Thymus (tissue), 11 donors: ENCODE results near the gene FMN1. TPM values are rescaled to one million over a fixed set of nuclear protein-coding genes. Genes with fewer than 3 reads are reported as not detected.

Source experiments
- DNase-seq, 9 donors: peaks; one replicate each; pipeline ENCODE4 v3.0.0-alpha.2; 2013; ENCODE audit warnings: low spot score in 9 of 9, low read depth in 6 of 9, missing footprints in 1 of 9
- H3K27ac ChIP-seq, 2 donors: one replicate each; pipeline ENCODE4 v1.5.1; 2013; ENCODE audit warnings: control low read depth in 1 of 2, low read depth in 1 of 2, low read length in 1 of 2, mild to moderate bottlenecking in 1 of 2, moderate library complexity in 1 of 2
- H3K27me3 ChIP-seq, 2 donors: one replicate each; pipeline ENCODE4 v1.5.1; 2013; ENCODE audit warnings: low read length in 1 of 2; ENCODE audit not compliant: control insufficient read depth in 2 of 2, insufficient read depth in 1 of 2
- H3K36me3 ChIP-seq, 2 donors: one replicate each; pipeline ENCODE4 v1.5.1; 2013; ENCODE audit warnings: low read length in 1 of 2, mild to moderate bottlenecking in 1 of 2, moderate library complexity in 1 of 2; ENCODE audit not compliant: control insufficient read depth in 2 of 2, insufficient read depth in 2 of 2
- H3K4me1 ChIP-seq, 2 donors: one replicate each; pipeline ENCODE4 v1.5.1; 2013; ENCODE audit warnings: low read length in 2 of 2; ENCODE audit not compliant: control insufficient read depth in 2 of 2, insufficient read depth in 2 of 2
- H3K4me3 ChIP-seq, 2 donors: one replicate each; pipeline ENCODE4 v1.5.1; 2013; ENCODE audit warnings: low read length in 2 of 2, control low read depth in 1 of 2, mild to moderate bottlenecking in 1 of 2
- H3K9me3 ChIP-seq, 2 donors: one replicate each; pipeline ENCODE4 v1.5.1; 2013; ENCODE audit warnings: low read length in 1 of 2, mild to moderate bottlenecking in 1 of 2; ENCODE audit not compliant: control insufficient read depth in 2 of 2, insufficient read depth in 1 of 2
- WGBS: extraction: QIAGEN DNeasy Blood & Tissue Kit; methylation state at CpG from one replicate; pipeline ENCODE4 v1.1.7; 2013; 5-methylcytosine and 5-hydroxymethylcytosine counted together
- polyA plus RNA-seq: library from polyadenylated mRNA; stranded (reverse); fragments of 200-250 nt; gene quantifications from one replicate; pipeline ENCODE4 v1.2.3, GENCODE V29; 2013
- total RNA-seq: library from RNA; stranded (reverse); fragments of 120-200 nt; gene quantifications from one replicate; pipeline ENCODE4 v1.2.4, GENCODE V29; 2013
- donor health status: healthy.

The FMN1 gene
- total and polyA plus RNA-seq, 2 donors, result 2.6 to 24.8 TPM

GRCh38 chr15:33201491-33202231, 7.1 kb upstream of the FMN1 start:
- peak overlapping the region in 1 of 2 donors; percentile 48 for H3K27ac ChIP-seq
- H3K4me3 ChIP-seq, result no peak overlapping the region
- whole genome bisulfite sequencing, result 35% methylated on average over 9 of the region's 9 CpGs
- H3K36me3 ChIP-seq, result no peaks in the 10 kb centered on the region
- no peaks in the 10 kb centered on the region for H3K27me3 ChIP-seq
- H3K9me3 ChIP-seq, result no peaks in the 10 kb centered on the region
- DNase-seq, result peak in 3 of 9 donors; percentile 6 to 37 (median 30)
- H3K4me1 ChIP-seq, result peaks cover 0 to 4% of the 10 kb centered on the region in 2 donors

- 96% methylated on average over 7 of the region's 7 CpGs for WGBS
Observed at GRCh38 chr15:33200903-33201302, 6.4 kb upstream of the FMN1 start.

GRCh38 chr15:33200444-33200843, 5.9 kb upstream of the FMN1 start:
- H3K36me3 ChIP-seq, result no peaks in the 10 kb centered on the region
- 89% methylated on average over 5 of the region's 5 CpGs for WGBS
- peaks cover 0 to 4% of the 10 kb centered on the region in 2 donors for H3K4me1 ChIP-seq
- H3K4me3 ChIP-seq, result no peak overlapping the region
- DNase-seq, result no peak
- no peaks in the 10 kb centered on the region for H3K9me3 ChIP-seq
- H3K27me3 ChIP-seq, result no peaks in the 10 kb centered on the region
- no peak overlapping the region for H3K27ac ChIP-seq

More at GRCh38 chr15:33200903-33201302, 6.4 kb upstream of the FMN1 start:
- peaks cover 0 to 4% of the 10 kb centered on the region in 2 donors for H3K4me1 ChIP-seq
- no peak overlapping the region for H3K27ac ChIP-seq
- no peaks in the 10 kb centered on the region for H3K27me3 ChIP-seq
- no peaks in the 10 kb centered on the region for H3K36me3 ChIP-seq
- DNase-seq, result no peak
- no peaks in the 10 kb centered on the region for H3K9me3 ChIP-seq
- H3K4me3 ChIP-seq, result no peak overlapping the region

- DNase-seq, result no peak
- peaks cover 0 to 10% of the 10 kb centered on the region in 2 donors for H3K27me3 ChIP-seq
- no peak overlapping the region for H3K27ac ChIP-seq
- 99% methylated on average over 4 of the region's 4 CpGs for WGBS
- no peak overlapping the region for H3K4me3 ChIP-seq
- H3K4me1 ChIP-seq, result peaks cover 2 to 13% of the 10 kb centered on the region in 2 donors
- H3K9me3 ChIP-seq, result no peaks in the 10 kb centered on the region
- H3K36me3 ChIP-seq, result no peaks in the 10 kb centered on the region
Observed at GRCh38 chr15:33198541-33198940, 4.0 kb upstream of the FMN1 start.

GRCh38 chr15:33197636-33198035, 3.1 kb upstream of the FMN1 start:
- Histone ChIP-seq H3K4me3 (no peak overlapping the region), H3K27ac (no peak overlapping the region), H3K4me1 (peaks cover 2 to 13% of the 10 kb centered on the region in 2 donors), H3K27me3 (peaks cover 2 to 16% of the 10 kb centered on the region in 2 donors), H3K9me3 (no peaks in the 10 kb centered on the region), H3K36me3 (no peaks in the 10 kb centered on the region)
- 95% methylated on average over 5 of the region's 5 CpGs for WGBS
- no peak for DNase-seq

- 16% methylated on average over 17 of the region's 17 CpGs for WGBS
- Histone ChIP-seq H3K9me3 (no peaks in the 10 kb centered on the region), H3K36me3 (no peaks in the 10 kb centered on the region), H3K4me1 (peaks cover 2 to 9% of the 10 kb centered on the region in 2 donors), H3K27ac (no peak overlapping the region), H3K27me3 (peaks cover 2 to 18% of the 10 kb centered on the region in 2 donors), H3K4me3 (peak overlapping the region; percentile 28 to 37)
- DNase-seq, result peak in 2 of 9 donors; percentile 13 to 22
Observed at GRCh38 chr15:33194237-33194636, 277 bp downstream of the FMN1 start.

GRCh38 chr15:33191591-33191990, 2.9 kb downstream of the FMN1 start:
- Histone ChIP-seq H3K27ac (no peak overlapping the region), H3K4me1 (peaks cover 2 to 11% of the 10 kb centered on the region in 2 donors), H3K27me3 (peaks cover 2 to 18% of the 10 kb centered on the region in 2 donors), H3K36me3 (no peaks in the 10 kb centered on the region), H3K4me3 (no peak overlapping the region), H3K9me3 (no peaks in the 10 kb centered on the region)
- WGBS, result 93% methylated on average over 3 of the region's 3 CpGs
- DNase-seq, result peak in 1 of 9 donors; percentile 18

GRCh38 chr15:33190539-33190938, 4.0 kb downstream of the FMN1 start:
- WGBS, result 95% methylated on average over 9 of the region's 9 CpGs
- Histone ChIP-seq H3K4me3 (no peak overlapping the region), H3K27ac (no peak overlapping the region), H3K9me3 (no peaks in the 10 kb centered on the region), H3K27me3 (peaks cover 2 to 18% of the 10 kb centered on the region in 2 donors), H3K4me1 (peaks cover 2 to 11% of the 10 kb centered on the region in 2 donors), H3K36me3 (no peaks in the 10 kb centered on the region)
- no peak for DNase-seq

- Histone ChIP-seq H3K27me3 (peaks cover 2 to 10% of the 10 kb centered on the region in 2 donors), H3K4me3 (no peak overlapping the region), H3K4me1 (peaks cover 0 to 3% of the 10 kb centered on the region in 2 donors), H3K9me3 (no peaks in the 10 kb centered on the region), H3K36me3 (no peaks in the 10 kb centered on the region), H3K27ac (no peak overlapping the region)
- WGBS, result 89% methylated on average over 5 of the region's 5 CpGs
- DNase-seq, result no peak
Observed at GRCh38 chr15:33188641-33189257, 5.8 kb downstream of the FMN1 start.
